Measurements from ENCODE around the gene ASCL4. TPM values are rescaled to one million over a fixed set of nuclear protein-coding genes. Genes with fewer than 3 reads are reported as not detected.

ASCL4 gene
- total RNA-seq, 1 experiment from 2014 or later = not detected

DNA sequence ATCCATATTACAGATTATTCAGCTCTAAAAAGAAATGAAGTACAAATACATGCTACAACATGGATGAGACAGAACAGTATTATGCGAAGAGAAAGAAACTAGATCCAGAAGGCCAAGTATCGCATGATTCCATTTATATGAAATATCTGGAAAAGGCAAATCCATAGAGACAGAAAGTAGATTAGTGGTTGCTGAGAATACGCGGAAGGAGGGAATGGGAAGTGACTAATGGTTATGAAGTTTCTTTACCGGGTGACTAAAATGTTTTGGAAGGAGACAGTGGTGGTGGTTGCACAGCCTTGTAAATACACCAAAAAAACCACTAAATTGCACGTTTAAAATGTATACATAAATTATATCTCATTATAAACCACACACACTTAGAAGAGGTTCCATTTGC, 26.0 kb upstream of the ASCL4 start:
- Histone ChIP-seq H3K27ac (ENCODE audit: low read length) (no peak overlapping the region), H3K9me3 (ENCODE audit: control insufficient read depth, insufficient read depth, low read depth, low read length) (no peaks in the 10 kb centered on the region), H3K4me1 (ENCODE audit: control insufficient read depth, insufficient read depth, low read length) (no peaks in the 10 kb centered on the region), H3K36me3 (ENCODE audit: control insufficient read depth, insufficient read depth, low read length) (peaks cover 42% of the 10 kb centered on the region), H3K27me3 (ENCODE audit: control insufficient read depth, insufficient read depth, low read length) (no peaks in the 10 kb centered on the region), H3K4me3 (ENCODE audit: low read depth in 2 of 2, low read length in 2 of 2) (no peak overlapping the region)
- no peak for DNase-seq (ENCODE audit: low read depth, low spot score)
- ChIA-PET POLR2A (no interaction called here), CTCF (no interaction called here)
- no peak for ATAC-seq
- BruUV-seq (replicated peaks) = no TSS peak
- intact Hi-C loops (cut with micrococcal nuclease; ENCODE audit: unreplicated experiment) = no loop called here
- TF ChIP-seq POLR2AphosphoS5 (IDR thresholded peaks at IDR 0.05; ENCODE audit: low read depth, low read length) (no peak), REST (IDR thresholded peaks at IDR 0.05; ENCODE audit: insufficient read depth in 1 of 2, low read depth in 2 of 2, low read length in 1 of 2) (no peak), TCF7L2 (IDR thresholded peaks at IDR 0.05; ENCODE audit: low read depth, low read length) (no peak), CTCF (IDR thresholded peaks at IDR 0.05) (no peak), SIN3A (IDR thresholded peaks at IDR 0.05; ENCODE audit: borderline replicate concordance, insufficient read depth, low read depth, low read length) (no peak)
- in situ Hi-C loops (cut with HindIII; ENCODE audit: low pct_unique_long_range_greater_than_20kb, low sequenced_read_pairs) = no loop called here

DNA sequence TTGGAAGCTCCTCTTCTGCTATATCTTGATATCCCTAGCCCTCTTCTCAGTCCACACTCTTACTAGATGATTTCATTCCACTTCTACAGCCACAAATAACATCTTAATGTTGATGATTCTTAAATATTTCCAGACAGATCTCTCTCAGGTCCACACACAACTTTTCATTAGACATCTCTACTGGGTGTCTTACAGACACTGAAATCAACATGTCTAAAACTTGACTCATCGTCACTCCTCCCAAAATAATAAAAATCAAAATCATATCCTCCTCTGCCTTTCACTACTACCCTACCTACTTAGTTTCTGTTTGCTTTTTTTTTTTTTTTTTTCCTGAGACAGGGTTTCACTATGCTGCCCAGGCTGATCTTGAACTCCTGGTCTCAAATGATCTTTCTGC, 25.4 kb upstream of the ASCL4 start:
- no TSS peak for BruUV-seq (replicated peaks)
- intact Hi-C loops (cut with micrococcal nuclease; ENCODE audit: unreplicated experiment) = no loop called here
- POLR2A ChIA-PET = no interaction called here
- no peaks in the 10 kb centered on the region for H3K27me3 ChIP-seq (ENCODE audit: control insufficient read depth, insufficient read depth, low read length)
- H3K27ac ChIP-seq (ENCODE audit: low read length) = no peak overlapping the region
- TF ChIP-seq CTCF (IDR thresholded peaks at IDR 0.05) (no peak), REST (IDR thresholded peaks at IDR 0.05; ENCODE audit: insufficient read depth in 1 of 2, low read depth in 2 of 2, low read length in 1 of 2) (no peak), POLR2AphosphoS5 (IDR thresholded peaks at IDR 0.05; ENCODE audit: low read depth, low read length) (no peak), SIN3A (IDR thresholded peaks at IDR 0.05; ENCODE audit: borderline replicate concordance, insufficient read depth, low read depth, low read length) (no peak), TCF7L2 (IDR thresholded peaks at IDR 0.05; ENCODE audit: low read depth, low read length) (no peak)
- 0 out of 2 replicates have a peak, but pooled peaks have one; percentile 26 for ATAC-seq
- DNase-seq (ENCODE audit: low read depth, low spot score) = no peak
- no peak overlapping the region for H3K4me3 ChIP-seq (ENCODE audit: low read depth in 2 of 2, low read length in 2 of 2)
- in situ Hi-C loops (cut with HindIII; ENCODE audit: low pct_unique_long_range_greater_than_20kb, low sequenced_read_pairs) = no loop called here
- H3K36me3 ChIP-seq (ENCODE audit: control insufficient read depth, insufficient read depth, low read length) = peaks cover 46% of the 10 kb centered on the region
- CTCF ChIA-PET = no interaction called here
- H3K4me1 ChIP-seq (ENCODE audit: control insufficient read depth, insufficient read depth, low read length) = no peaks in the 10 kb centered on the region
- H3K9me3 ChIP-seq (ENCODE audit: control insufficient read depth, insufficient read depth, low read depth, low read length) = no peaks in the 10 kb centered on the region
